Fibroblast of lung (primary cell): Measurements from ENCODE around the gene LMNTD2. TPM values are rescaled to one million over a fixed set of nuclear protein-coding genes. Genes with fewer than 3 reads are reported as not detected.

Experiments
- DNase-seq, 2 donors: peaks; one replicate each; pipeline versions ENCODE4 v3.0.0 to v3.0.0-alpha.2; 2010; ENCODE audit warnings: low read depth in 2 of 2
- H2AFZ ChIP-seq: 2 replicates; pipeline ENCODE4 v1.5.1; 2012; ENCODE audit warnings: low read length, control low read depth, inconsistent platforms
- H3K27ac ChIP-seq: 2 replicates; pipeline ENCODE4 v1.5.1; 2011; ENCODE audit warnings: low read length, control low read depth; ENCODE audit not compliant: insufficient read depth
- H3K27me3 ChIP-seq: 2 replicates; pipeline ENCODE4 v1.5.1; 2011; ENCODE audit warnings: mild to moderate bottlenecking, low read length; ENCODE audit not compliant: control insufficient read depth, insufficient read depth
- H3K36me3 ChIP-seq: 2 replicates; pipeline ENCODE4 v1.5.1; 2011; ENCODE audit warnings: low read length; ENCODE audit not compliant: control insufficient read depth, insufficient read depth
- H3K4me1 ChIP-seq: 2 replicates; pipeline ENCODE4 v1.5.1; 2011; ENCODE audit warnings: low read length; ENCODE audit not compliant: control insufficient read depth, insufficient read depth; ENCODE audit errors: extremely low read depth
- H3K4me2 ChIP-seq: 2 replicates; pipeline ENCODE4 v1.5.1; 2011; ENCODE audit warnings: low read length, control low read depth; ENCODE audit not compliant: insufficient read depth; ENCODE audit errors: extremely low read depth
- H3K4me3 ChIP-seq, 4 experiments: fragments of 200-600 bp in 1 of 4; sonication (generic) in 1 of 4; replicated peaks in 1 of 4; 2 replicates each; pipeline ENCODE4 v1.5.1; 2011 to 2016; ENCODE audit warnings: low read length in 4 of 4, low read depth in 3 of 4, mild to moderate bottlenecking in 3 of 4, control low read depth in 2 of 4, inconsistent platforms in 1 of 4, mixed read lengths in 1 of 4; ENCODE audit not compliant: insufficient read depth in 1 of 4; ENCODE audit errors: control extremely low read depth in 1 of 4
- H3K79me2 ChIP-seq: 2 replicates; pipeline ENCODE4 v1.5.1; 2012; ENCODE audit warnings: mild to moderate bottlenecking, low read length, inconsistent platforms; ENCODE audit not compliant: control insufficient read depth, insufficient read depth
- H3K9ac ChIP-seq: 2 replicates; pipeline ENCODE4 v1.5.1; 2011; ENCODE audit warnings: mild to moderate bottlenecking, low read length, control low read depth; ENCODE audit not compliant: insufficient read depth
- H3K9me3 ChIP-seq: 2 replicates; pipeline ENCODE4 v1.5.1; 2012; ENCODE audit warnings: low read depth, low read length; ENCODE audit not compliant: control insufficient read depth, insufficient read depth
- H4K20me1 ChIP-seq: 2 replicates; pipeline ENCODE4 v1.5.1; 2011; ENCODE audit warnings: low read length; ENCODE audit not compliant: control insufficient read depth, insufficient read depth; ENCODE audit errors: extremely low read depth
- CTCF ChIP-seq, 2 donors: IDR thresholded peaks in 1 of 2; conservative IDR thresholded peaks in 1 of 2; 1 replicate in 1 of 2; 2 replicates in 1 of 2; pipeline ENCODE4 v1.5.1; 2011 to 2012; ENCODE audit warnings: low read length in 2 of 2, control low read depth in 1 of 2, inconsistent platforms in 1 of 2, low read depth in 1 of 2, mild to moderate bottlenecking in 1 of 2
- EZH2 ChIP-seq: IDR thresholded peaks from 2 replicates; pipeline ENCODE4 v1.5.1; 2012; ENCODE audit warnings: low read length, control low read depth, mild to moderate bottlenecking; ENCODE audit errors: missing control alignments
- polyA plus RNA-seq, 2 donors: library from polyadenylated mRNA; depleted of rRNA in 1 of 2; stranded (reverse) in 1 of 2; unstranded in 1 of 2; fragments of >200 nt; gene quantifications; 2 replicates each; pipeline ENCODE4 v1.2.1, GENCODE V29; 2011 to 2012; ENCODE audit warnings: missing spikeins in 1 of 2
- total RNA-seq: library from RNA; depleted of rRNA; stranded (reverse); fragments of >200 nt; gene quantifications from 2 replicates; pipeline ENCODE4 v1.2.1, GENCODE V29; 2014

The LMNTD2 gene
- total and polyA plus RNA-seq, 2 donors (not counting 1 experiment from before 2014, with no cell fraction given): 0.08 to 0.17 TPM

GRCh38 chr11:608791-609251 lies 48.3 kb upstream of the LMNTD2 start:
- Histone ChIP-seq H3K4me3 (no peak overlapping the region), H3K36me3 (peaks cover 65% of the 10 kb centered on the region)

GRCh38 chr11:607971-608659 lies 47.6 kb upstream of the LMNTD2 start:
- Histone ChIP-seq H3K4me3 (no peak overlapping the region), H3K4me1 (no peaks in the 10 kb centered on the region), H3K36me3 (peaks cover 62% of the 10 kb centered on the region), H2AFZ (no peak overlapping the region), H4K20me1 (no peaks in the 10 kb centered on the region), H3K79me2 (no peaks in the 10 kb centered on the region), H3K9me3 (no peaks in the 10 kb centered on the region), H3K27me3 (no peaks in the 10 kb centered on the region), H3K4me2 (no peak overlapping the region), H3K27ac (no peak overlapping the region), H3K9ac (no peak overlapping the region)
- no peak for DNase-seq
- TF ChIP-seq EZH2 (no peak), CTCF (conservative IDR thresholded peaks at IDR 0.05 in 1 of 2, IDR thresholded peaks at IDR 0.05 in 1 of 2; ENCODE audit: low read depth in 1 of 2, low read length in 2 of 2) (no peak)

More at GRCh38 chr11:608791-609251, 48.3 kb upstream of the LMNTD2 start:
- DNase-seq: no peak
- no peak for TF ChIP-seq EZH2
- TF ChIP-seq CTCF (conservative IDR thresholded peaks at IDR 0.05 in 1 of 2, IDR thresholded peaks at IDR 0.05 in 1 of 2; ENCODE audit: low read depth in 1 of 2, low read length in 2 of 2): no peak
- Histone ChIP-seq H3K79me2 (no peaks in the 10 kb centered on the region), H4K20me1 (no peaks in the 10 kb centered on the region), H3K27me3 (no peaks in the 10 kb centered on the region), H3K9me3 (no peaks in the 10 kb centered on the region), H3K27ac (no peak overlapping the region), H3K4me2 (no peak overlapping the region), H3K4me1 (no peaks in the 10 kb centered on the region), H2AFZ (no peak overlapping the region), H3K9ac (no peak overlapping the region)

- H3K27me3 ChIP-seq: no peaks in the 10 kb centered on the region
- peaks cover 56% of the 10 kb centered on the region for H3K36me3 ChIP-seq
- no peak overlapping the region for H3K4me3 ChIP-seq
- H3K4me1 ChIP-seq: no peaks in the 10 kb centered on the region
- no peaks in the 10 kb centered on the region for H4K20me1 ChIP-seq
- H3K79me2 ChIP-seq: no peaks in the 10 kb centered on the region
- H3K9me3 ChIP-seq: no peaks in the 10 kb centered on the region
- no peak for TF ChIP-seq CTCF (conservative IDR thresholded peaks at IDR 0.05 in 1 of 2, IDR thresholded peaks at IDR 0.05 in 1 of 2; ENCODE audit: low read depth in 1 of 2, low read length in 2 of 2)
- H2AFZ ChIP-seq: no peak overlapping the region
- H3K9ac ChIP-seq: no peak overlapping the region
- H3K4me2 ChIP-seq: no peak overlapping the region
- no peak overlapping the region for H3K27ac ChIP-seq
- DNase-seq: no peak
These were observed 46.7 kb upstream of the LMNTD2 start for GRCh38 chr11:607020-607780.
